ENCODE measurements around the gene SGPL1.
"Not testable (repeated sequence)": the region's sequence is repeated elsewhere in the genome, so short reads cannot be mapped to it uniquely, and the experiment has no call there.

The SGPL1 gene

GRCh38 chr10:70851597-70852475, 36.1 kb downstream of the SGPL1 start:
- H3K36me3 ChIP-seq (ENCODE audit: control insufficient read depth in 1 of 2, insufficient read depth in 2 of 2, low read length in 2 of 2), result peaks cover 24 to 32% of the 10 kb centered on the region in 2 donors
- H3K27ac ChIP-seq (ENCODE audit: low read depth, low read length), result no peak overlapping the region
- H3K4me1 ChIP-seq (ENCODE audit: control insufficient read depth in 1 of 2, insufficient read depth in 2 of 2, low read length in 2 of 2), result peaks cover 16 to 24% of the 10 kb centered on the region in 2 donors
- no peak overlapping the region for H3K9ac ChIP-seq (ENCODE audit: low read depth in 1 of 2, low read length in 2 of 2)
- H3K4me3 ChIP-seq (ENCODE audit: low read depth in 1 of 2, low read length in 2 of 2), result no peak overlapping the region
- no peaks in the 10 kb centered on the region for H3K27me3 ChIP-seq (ENCODE audit: control insufficient read depth in 1 of 2, insufficient read depth in 2 of 2, low read length in 2 of 2)
- no peaks in the 10 kb centered on the region for H3K9me3 ChIP-seq (ENCODE audit: control insufficient read depth in 1 of 2, low read length in 2 of 2)

DNA sequence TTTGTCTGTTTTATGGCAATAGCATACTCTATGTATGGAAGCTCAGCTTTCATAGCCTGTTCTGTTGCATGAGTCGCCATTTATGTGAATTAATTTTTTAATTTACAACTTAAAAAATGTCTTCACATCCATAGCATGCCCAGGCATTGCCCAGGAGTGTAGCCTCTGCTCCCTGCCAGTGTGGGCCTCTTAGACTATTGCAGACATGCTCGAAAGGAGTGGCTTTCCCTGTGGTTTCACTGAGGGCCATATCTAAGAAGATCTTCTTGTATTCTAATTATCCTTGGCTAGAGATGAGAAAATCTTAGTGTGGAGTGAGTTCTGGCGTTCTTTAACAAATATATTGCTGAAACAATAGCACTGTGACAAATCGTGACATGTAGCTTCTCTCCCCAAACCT, 37.3 kb downstream of the SGPL1 start:
- no peak overlapping the region for H3K4me3 ChIP-seq (ENCODE audit: low read depth in 1 of 2, low read length in 2 of 2)
- no peak overlapping the region for H3K27ac ChIP-seq (ENCODE audit: low read depth, low read length)
- peaks cover 16 to 24% of the 10 kb centered on the region in 2 donors for H3K4me1 ChIP-seq (ENCODE audit: control insufficient read depth in 1 of 2, insufficient read depth in 2 of 2, low read length in 2 of 2)
- H3K27me3 ChIP-seq (ENCODE audit: control insufficient read depth in 1 of 2, insufficient read depth in 2 of 2, low read length in 2 of 2), result no peaks in the 10 kb centered on the region
- peaks cover 27 to 29% of the 10 kb centered on the region in 2 donors for H3K36me3 ChIP-seq (ENCODE audit: control insufficient read depth in 1 of 2, insufficient read depth in 2 of 2, low read length in 2 of 2)
- no peaks in the 10 kb centered on the region for H3K9me3 ChIP-seq (ENCODE audit: control insufficient read depth in 1 of 2, low read length in 2 of 2)
- H3K9ac ChIP-seq (ENCODE audit: low read depth in 1 of 2, low read length in 2 of 2), result no peak overlapping the region

- Histone ChIP-seq H3K27ac (ENCODE audit: low read depth, low read length) (no peak overlapping the region), H3K36me3 (ENCODE audit: control insufficient read depth in 1 of 2, insufficient read depth in 2 of 2, low read length in 2 of 2) (peaks cover 27 to 32% of the 10 kb centered on the region in 2 donors), H3K4me3 (ENCODE audit: low read depth in 1 of 2, low read length in 2 of 2) (no peak overlapping the region), H3K9ac (ENCODE audit: low read depth in 1 of 2, low read length in 2 of 2) (no peak overlapping the region), H3K27me3 (ENCODE audit: control insufficient read depth in 1 of 2, insufficient read depth in 2 of 2, low read length in 2 of 2) (no peaks in the 10 kb centered on the region), H3K4me1 (ENCODE audit: control insufficient read depth in 1 of 2, insufficient read depth in 2 of 2, low read length in 2 of 2) (peaks cover 16 to 24% of the 10 kb centered on the region in 2 donors), H3K9me3 (ENCODE audit: control insufficient read depth in 1 of 2, low read length in 2 of 2) (no peaks in the 10 kb centered on the region)
Measured at GRCh38 chr10:70853457-70853856, 37.7 kb downstream of the SGPL1 start.

GRCh38 chr10:70856454-70856853, 40.7 kb downstream of the SGPL1 start:
- no peak overlapping the region for H3K27ac ChIP-seq (ENCODE audit: low read depth, low read length)
- peaks cover 32 to 48% of the 10 kb centered on the region in 2 donors for H3K36me3 ChIP-seq (ENCODE audit: control insufficient read depth in 1 of 2, insufficient read depth in 2 of 2, low read length in 2 of 2)

DNA sequence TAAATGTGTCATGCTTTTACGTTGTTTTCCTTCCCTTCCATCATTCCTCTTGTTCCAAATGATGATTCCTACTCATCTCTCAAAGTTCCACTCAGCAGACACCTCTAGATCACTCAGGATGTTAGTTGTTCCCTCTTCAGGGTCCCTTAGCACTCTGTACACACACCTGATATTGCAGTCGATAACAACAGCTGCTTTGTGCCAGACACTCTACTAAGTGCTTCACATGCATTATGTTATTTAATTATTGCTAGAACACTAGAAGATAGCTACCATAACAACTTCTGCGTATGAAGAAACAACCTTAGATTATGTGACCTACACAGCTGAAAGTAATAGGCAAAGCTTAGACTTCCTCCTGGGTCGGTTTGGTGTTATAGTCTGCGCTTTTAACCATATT, 43.0 kb downstream of the SGPL1 start:
- H3K9me3 ChIP-seq (ENCODE audit: control insufficient read depth in 1 of 2, low read length in 2 of 2), result no peaks in the 10 kb centered on the region
- H3K9ac ChIP-seq (ENCODE audit: low read depth in 1 of 2, low read length in 2 of 2), result no peak overlapping the region
- peaks cover under 1% of the 10 kb centered on the region in 2 donors for H3K4me1 ChIP-seq (ENCODE audit: control insufficient read depth in 1 of 2, insufficient read depth in 2 of 2, low read length in 2 of 2)
- H3K4me3 ChIP-seq (ENCODE audit: low read depth in 1 of 2, low read length in 2 of 2), result no peak overlapping the region
- H3K27ac ChIP-seq (ENCODE audit: low read depth, low read length), result no peak overlapping the region
- H3K36me3 ChIP-seq (ENCODE audit: control insufficient read depth in 1 of 2, insufficient read depth in 2 of 2, low read length in 2 of 2), result peaks cover 23 to 49% of the 10 kb centered on the region in 2 donors
- H3K27me3 ChIP-seq (ENCODE audit: control insufficient read depth in 1 of 2, insufficient read depth in 2 of 2, low read length in 2 of 2), result no peaks in the 10 kb centered on the region

More at GRCh38 chr10:70856454-70856853, 40.7 kb downstream of the SGPL1 start:
- Histone ChIP-seq H3K9me3 (ENCODE audit: control insufficient read depth in 1 of 2, low read length in 2 of 2) (no peaks in the 10 kb centered on the region), H3K4me3 (ENCODE audit: low read depth in 1 of 2, low read length in 2 of 2) (no peak overlapping the region), H3K9ac (ENCODE audit: low read depth in 1 of 2, low read length in 2 of 2) (no peak overlapping the region), H3K4me1 (ENCODE audit: control insufficient read depth in 1 of 2, insufficient read depth in 2 of 2, low read length in 2 of 2) (peaks cover 14 to 23% of the 10 kb centered on the region in 2 donors), H3K27me3 (ENCODE audit: control insufficient read depth in 1 of 2, insufficient read depth in 2 of 2, low read length in 2 of 2) (no peaks in the 10 kb centered on the region)

DNA sequence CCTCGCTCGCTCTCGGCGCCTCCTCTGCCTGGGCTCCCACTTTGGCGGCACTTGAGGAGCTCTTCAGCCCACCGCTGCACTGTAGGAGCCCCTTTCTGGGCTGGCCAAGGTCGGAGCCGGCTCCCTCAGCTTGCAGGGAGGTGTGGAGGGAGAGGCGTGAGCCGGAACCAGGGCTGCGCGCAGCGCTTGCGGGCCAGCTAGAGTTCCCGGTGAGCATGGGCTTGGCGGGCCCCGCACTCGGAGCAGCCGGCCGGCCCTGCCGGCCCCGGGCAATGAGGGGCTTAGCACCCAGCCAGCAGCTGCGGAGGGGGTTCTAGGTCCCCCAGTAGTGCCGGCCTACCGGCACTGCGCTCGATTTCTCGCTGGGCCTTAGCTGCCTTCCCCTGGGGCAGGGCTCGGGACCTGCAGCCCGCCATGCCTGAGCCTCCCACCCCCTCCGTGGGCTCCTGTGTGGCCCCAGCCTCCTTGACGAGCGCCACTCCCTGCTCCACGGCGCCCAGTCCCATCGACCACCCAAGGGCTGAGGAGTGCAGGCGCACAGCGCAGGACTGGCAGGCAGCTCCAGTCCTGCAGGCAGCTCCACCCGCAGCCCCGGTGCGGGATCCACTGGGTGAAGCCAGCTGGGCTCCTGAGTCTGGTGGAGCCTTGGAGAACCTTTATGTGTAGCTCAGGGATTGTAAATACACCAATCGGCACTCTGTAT, 45.9 kb downstream of the SGPL1 start:
- not testable (repeated sequence) for H3K9ac ChIP-seq (ENCODE audit: low read depth in 1 of 2, low read length in 2 of 2); H3K27ac ChIP-seq (ENCODE audit: low read depth, low read length); H3K4me3 ChIP-seq (ENCODE audit: low read depth in 1 of 2, low read length in 2 of 2); H3K9me3 ChIP-seq (ENCODE audit: control insufficient read depth in 1 of 2, low read length in 2 of 2); H3K27me3 ChIP-seq (ENCODE audit: control insufficient read depth in 1 of 2, insufficient read depth in 2 of 2, low read length in 2 of 2); H3K4me1 ChIP-seq (ENCODE audit: control insufficient read depth in 1 of 2, insufficient read depth in 2 of 2, low read length in 2 of 2)
- H3K36me3 ChIP-seq (ENCODE audit: control insufficient read depth in 1 of 2, insufficient read depth in 2 of 2, low read length in 2 of 2), result peaks cover 13 to 36% of the 10 kb centered on the region in 2 donors

DNA sequence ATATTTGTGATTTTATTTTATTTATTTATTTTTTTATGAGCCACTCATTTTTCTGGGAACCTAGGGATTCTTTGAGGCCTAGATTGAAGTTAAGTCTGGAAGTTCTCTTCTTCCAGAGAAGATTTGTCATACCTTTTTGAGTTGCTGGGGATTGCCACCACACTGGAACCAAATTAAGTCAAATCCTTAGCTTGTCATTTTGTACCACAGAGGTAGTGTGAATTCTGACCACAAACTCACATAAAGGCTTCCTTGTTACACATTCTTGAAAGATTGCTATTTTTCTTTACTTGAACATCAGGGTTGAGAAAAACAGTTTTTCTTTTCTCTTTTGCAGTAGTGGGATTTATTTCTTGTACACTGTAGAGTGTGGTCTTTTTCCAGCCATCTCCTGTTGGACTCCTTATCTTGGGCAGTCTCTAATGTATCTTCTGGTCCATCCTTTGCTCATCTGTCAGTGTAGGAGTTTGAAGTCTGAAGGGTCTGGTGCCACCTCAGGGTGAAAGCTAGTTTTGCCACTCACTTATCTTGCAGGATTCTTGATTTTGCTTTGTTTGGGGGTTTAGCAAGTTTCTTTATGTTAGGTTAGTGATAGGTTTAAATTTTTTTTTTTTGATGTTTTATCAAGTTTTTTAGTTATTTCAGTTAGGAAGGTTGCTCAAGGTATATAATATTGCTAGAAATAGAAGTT, 47.9 kb downstream of the SGPL1 start:
- no peak overlapping the region for H3K4me3 ChIP-seq (ENCODE audit: low read depth in 1 of 2, low read length in 2 of 2)
- peaks cover 7 to 32% of the 10 kb centered on the region in 2 donors for H3K36me3 ChIP-seq (ENCODE audit: control insufficient read depth in 1 of 2, insufficient read depth in 2 of 2, low read length in 2 of 2)
- no peaks in the 10 kb centered on the region for H3K9me3 ChIP-seq (ENCODE audit: control insufficient read depth in 1 of 2, low read length in 2 of 2)
- H3K4me1 ChIP-seq (ENCODE audit: control insufficient read depth in 1 of 2, insufficient read depth in 2 of 2, low read length in 2 of 2), result peaks cover 0 to 3% of the 10 kb centered on the region in 2 donors
- no peaks in the 10 kb centered on the region for H3K27me3 ChIP-seq (ENCODE audit: control insufficient read depth in 1 of 2, insufficient read depth in 2 of 2, low read length in 2 of 2)
- H3K9ac ChIP-seq (ENCODE audit: low read depth in 1 of 2, low read length in 2 of 2), result no peak overlapping the region
- H3K27ac ChIP-seq (ENCODE audit: low read depth, low read length), result no peak overlapping the region

DNA sequence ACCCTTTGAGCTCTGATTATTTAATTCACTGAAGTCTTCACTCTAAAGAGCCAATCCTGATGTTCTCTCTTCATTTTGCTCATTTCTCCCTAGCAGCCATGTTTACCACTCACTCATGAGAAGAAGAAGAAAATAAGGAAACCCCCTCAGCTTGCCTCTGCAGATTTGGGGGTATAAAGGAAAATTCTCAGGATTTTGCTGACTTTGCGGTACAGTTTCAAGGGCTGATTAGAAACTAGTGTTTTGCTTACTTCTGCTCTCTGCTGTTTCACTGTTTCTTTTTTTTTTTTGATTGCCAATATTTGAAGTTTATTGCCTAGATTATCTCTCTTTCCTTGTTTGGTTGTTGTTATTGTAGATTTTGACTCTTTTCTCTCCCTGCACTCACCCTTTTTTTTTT, 49.2 kb downstream of the SGPL1 start:
- Histone ChIP-seq H3K4me1 (ENCODE audit: control insufficient read depth in 1 of 2, insufficient read depth in 2 of 2, low read length in 2 of 2) (peaks cover 0 to 3% of the 10 kb centered on the region in 2 donors), H3K36me3 (ENCODE audit: control insufficient read depth in 1 of 2, insufficient read depth in 2 of 2, low read length in 2 of 2) (peaks cover 6 to 33% of the 10 kb centered on the region in 2 donors), H3K4me3 (ENCODE audit: low read depth in 1 of 2, low read length in 2 of 2) (no peak overlapping the region), H3K27me3 (ENCODE audit: control insufficient read depth in 1 of 2, insufficient read depth in 2 of 2, low read length in 2 of 2) (no peaks in the 10 kb centered on the region), H3K27ac (ENCODE audit: low read depth, low read length) (no peak overlapping the region), H3K9me3 (ENCODE audit: control insufficient read depth in 1 of 2, low read length in 2 of 2) (no peaks in the 10 kb centered on the region), H3K9ac (ENCODE audit: low read depth in 1 of 2, low read length in 2 of 2) (no peak overlapping the region)

- H3K36me3 ChIP-seq (ENCODE audit: control insufficient read depth in 1 of 2, insufficient read depth in 2 of 2, low read length in 2 of 2), result peaks cover 13 to 34% of the 10 kb centered on the region in 2 donors
- no peak overlapping the region for H3K4me3 ChIP-seq (ENCODE audit: low read depth in 1 of 2, low read length in 2 of 2)
- no peak overlapping the region for H3K27ac ChIP-seq (ENCODE audit: low read depth, low read length)
- no peaks in the 10 kb centered on the region for H3K27me3 ChIP-seq (ENCODE audit: control insufficient read depth in 1 of 2, insufficient read depth in 2 of 2, low read length in 2 of 2)
- H3K9me3 ChIP-seq (ENCODE audit: control insufficient read depth in 1 of 2, low read length in 2 of 2), result no peaks in the 10 kb centered on the region
- H3K4me1 ChIP-seq (ENCODE audit: control insufficient read depth in 1 of 2, insufficient read depth in 2 of 2, low read length in 2 of 2), result peaks cover 0 to 3% of the 10 kb centered on the region in 2 donors
- H3K9ac ChIP-seq (ENCODE audit: low read depth in 1 of 2, low read length in 2 of 2), result no peak overlapping the region
Measured at GRCh38 chr10:70866424-70866823, 50.7 kb downstream of the SGPL1 start.

DNA sequence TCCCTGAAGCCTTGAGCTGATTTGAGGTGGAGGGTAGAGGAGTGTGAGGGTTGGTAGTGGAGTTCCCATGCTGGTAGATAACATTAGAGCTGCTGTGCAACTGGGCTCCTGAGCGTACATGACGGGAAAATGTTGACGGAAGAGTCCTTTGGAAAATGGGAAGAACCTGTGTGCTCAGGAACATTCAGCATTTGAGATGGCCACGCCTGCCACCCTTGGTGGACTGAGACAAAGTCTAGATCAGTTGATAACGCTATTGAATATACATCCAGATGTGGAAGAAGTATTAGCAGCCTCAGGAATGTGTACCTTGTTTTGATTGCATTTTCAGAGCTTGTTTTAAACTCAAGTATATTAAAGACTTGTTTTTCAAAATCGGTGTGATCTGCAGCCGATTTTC, 56.5 kb downstream of the SGPL1 start:
- Histone ChIP-seq H3K9me3 (ENCODE audit: control insufficient read depth in 1 of 2, low read length in 2 of 2) (no peaks in the 10 kb centered on the region), H3K4me1 (ENCODE audit: control insufficient read depth in 1 of 2, insufficient read depth in 2 of 2, low read length in 2 of 2) (peaks cover 0 to 7% of the 10 kb centered on the region in 2 donors), H3K4me3 (ENCODE audit: low read depth in 1 of 2, low read length in 2 of 2) (no peak overlapping the region), H3K27ac (ENCODE audit: low read depth, low read length) (no peak overlapping the region), H3K36me3 (ENCODE audit: control insufficient read depth in 1 of 2, insufficient read depth in 2 of 2, low read length in 2 of 2) (peaks cover 25 to 69% of the 10 kb centered on the region in 2 donors), H3K27me3 (ENCODE audit: control insufficient read depth in 1 of 2, insufficient read depth in 2 of 2, low read length in 2 of 2) (no peaks in the 10 kb centered on the region), H3K9ac (ENCODE audit: low read depth in 1 of 2, low read length in 2 of 2) (no peak overlapping the region)

Data from duodenal mucosa (tissue), 2 donors.